Stimulated activated CD8-positive, alpha-beta memory T cell treated with anti-CD3 and anti-CD28 coated beads, Interleukin-15, amount 100 ng/mL, for 24 hours (primary cell): ENCODE measurements around the gene ENGASE.
A peak's percentile ranks its signal among the peaks of the same experiment; 100 is the strongest.
"Not testable (repeated sequence)": the region's sequence is repeated elsewhere in the genome, so short reads cannot be mapped to it uniquely, and the experiment has no call there.

ENCODE experiments used
- DNase-seq: peaks from one replicate; pipeline ENCODE4 v3.0.0-alpha.2; 2020; ENCODE audit warnings: low read depth

Gene ENGASE

DNA sequence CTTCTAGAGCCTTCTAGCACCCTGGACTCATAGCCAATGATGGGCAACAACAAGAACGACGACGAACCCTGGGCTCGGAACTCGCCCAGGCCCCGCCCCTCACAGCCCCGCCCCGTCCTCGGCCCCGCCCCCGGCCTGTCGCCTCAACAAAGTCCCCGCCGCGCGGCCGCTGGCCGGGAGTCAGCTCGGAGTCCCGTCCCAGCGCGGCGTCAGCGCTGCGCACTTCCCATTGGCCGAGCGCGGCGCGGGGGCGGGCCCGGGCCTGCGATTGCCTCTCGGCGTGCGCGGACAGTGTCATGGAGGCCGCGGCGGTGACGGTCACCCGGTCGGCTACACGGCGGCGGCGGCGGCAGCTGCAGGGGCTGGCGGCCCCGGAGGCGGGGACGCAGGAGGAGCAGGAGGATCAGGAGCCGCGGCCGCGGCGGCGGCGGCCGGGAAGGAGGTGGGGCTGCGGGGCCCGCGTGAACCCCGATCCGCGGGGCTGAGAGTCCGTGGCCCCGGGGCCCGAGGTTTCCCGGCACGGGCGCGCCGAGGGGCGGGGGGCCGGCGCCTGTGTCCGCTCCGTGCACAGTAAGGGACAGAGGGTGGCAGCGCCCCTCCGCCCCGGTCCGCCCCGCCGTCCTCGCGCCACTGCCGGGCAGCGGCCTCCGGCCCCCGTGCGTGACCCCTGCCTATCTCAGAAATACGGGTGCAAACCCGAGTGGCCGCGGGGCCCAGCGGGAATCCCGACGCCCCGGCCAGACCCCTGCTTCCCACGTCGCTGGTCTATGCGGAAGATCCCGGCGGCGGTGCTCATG lies at the start of gene ENGASE:
Gene ENGASE, plus strand, starts transcription at position 176 of the 797 bp plus-strand sequence. Its CDS starts 121 bp downstream, at position 297.
- peak; percentile 88 for DNase-seq

GRCh38 chr17:79024901-79025737 lies 49.5 kb upstream of the ENGASE start:
- DNase-seq, result no peak

GRCh38 chr17:79026376-79027273 lies 48.0 kb upstream of the ENGASE start:
- DNase-seq, result no peak

DNA sequence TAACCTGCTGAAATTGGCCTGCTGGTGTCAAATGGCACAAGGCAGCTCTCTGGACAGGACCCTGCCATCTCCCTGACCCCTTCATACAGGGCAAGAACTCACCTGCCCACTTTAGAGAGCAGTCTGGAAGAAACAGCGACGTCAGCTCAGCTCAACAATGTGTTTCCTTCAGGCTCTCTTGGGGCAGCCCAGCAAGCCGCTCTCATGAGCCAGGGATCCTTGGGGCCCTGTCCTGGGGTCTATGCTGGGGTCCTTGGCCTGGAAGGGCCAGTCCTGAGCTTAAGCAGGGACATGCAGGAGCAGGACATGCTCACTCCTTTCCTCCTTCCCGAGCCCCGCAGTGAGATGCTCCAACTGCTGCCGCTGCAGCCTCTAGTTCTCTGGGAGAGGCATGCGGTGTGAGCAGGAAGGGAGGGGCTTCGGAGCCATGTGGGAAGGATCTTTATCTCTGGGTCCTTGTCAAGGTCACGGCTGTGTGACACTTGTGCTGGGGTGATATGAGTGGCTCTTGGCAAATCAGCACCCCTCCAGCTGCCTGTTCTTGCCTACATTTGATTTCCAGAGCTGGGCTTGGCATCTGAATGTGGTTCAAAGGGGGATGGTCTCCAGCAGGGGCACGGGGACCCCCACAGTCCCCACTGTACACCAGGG lies 47.2 kb upstream of the ENGASE start:
- no peak for DNase-seq

DNA sequence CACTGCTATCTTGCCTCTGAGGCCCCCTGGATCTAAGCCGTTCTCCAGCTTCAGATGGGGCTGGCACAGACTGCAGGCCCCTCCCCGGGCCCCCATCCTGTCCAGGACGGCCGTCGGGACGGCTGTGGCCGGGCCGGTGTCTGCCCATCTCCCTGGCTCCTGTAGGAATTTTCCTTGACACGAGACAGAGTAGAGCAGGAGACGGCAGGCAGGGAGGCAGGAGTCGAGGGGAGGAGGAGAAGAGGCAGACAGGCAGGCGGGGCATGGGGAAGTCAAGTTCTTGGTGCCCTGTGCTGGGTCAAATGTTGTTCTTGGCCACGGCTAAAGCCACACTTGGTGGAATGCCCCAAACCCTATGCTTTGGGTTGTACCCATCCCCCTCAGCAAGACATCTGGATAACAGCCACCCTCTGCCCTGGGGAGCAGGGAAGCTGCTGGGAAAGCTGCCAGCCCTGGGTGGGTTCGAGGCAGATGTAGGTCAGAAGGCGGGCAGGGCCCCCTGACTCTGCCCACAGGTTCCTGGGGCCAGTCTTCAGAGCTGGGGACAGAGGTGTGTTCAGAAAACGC lies 46.6 kb upstream of the ENGASE start:
- no peak for DNase-seq

GRCh38 chr17:79028496-79029326 lies 45.9 kb upstream of the ENGASE start:
- DNase-seq, result no peak

DNA sequence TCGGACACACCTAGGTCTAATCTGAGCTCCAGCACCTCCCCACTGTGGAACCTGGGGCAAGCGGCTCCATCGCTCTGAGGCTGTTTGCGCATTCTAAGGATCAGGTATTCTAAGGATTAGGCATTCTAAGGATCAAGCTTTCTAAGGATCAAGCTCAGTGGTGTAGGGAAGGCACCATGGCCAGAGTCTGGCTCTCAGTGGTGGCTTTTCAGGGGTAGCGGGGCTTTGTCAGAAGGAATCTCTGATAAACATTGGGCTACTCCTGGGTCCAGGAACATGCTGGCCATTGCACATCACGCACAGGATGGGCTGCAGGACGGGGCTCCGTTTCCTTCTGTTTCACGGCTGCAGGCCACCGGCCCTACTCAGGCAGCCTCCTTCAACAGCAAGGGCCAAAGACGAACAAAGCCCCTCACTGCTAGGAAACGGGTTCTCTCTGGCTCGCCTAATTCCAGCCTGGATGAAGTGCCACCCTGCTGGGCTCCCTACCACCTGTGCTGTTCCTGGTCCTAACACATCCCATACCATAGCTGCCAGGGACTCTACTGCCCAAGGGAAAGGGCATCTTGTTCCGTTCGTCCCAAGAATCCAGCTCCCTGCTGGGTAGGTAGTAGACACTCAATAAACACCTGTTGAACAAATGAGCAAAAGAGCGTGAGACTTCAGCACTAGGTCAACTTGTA lies 45.2 kb upstream of the ENGASE start:
- DNase-seq, result no peak

GRCh38 chr17:79030636-79031035 lies 44.0 kb upstream of the ENGASE start:
- DNase-seq, result not testable (repeated sequence)

- no peak for DNase-seq
Measured at GRCh38 chr17:79031996-79032875, 42.4 kb upstream of the ENGASE start.

DNA sequence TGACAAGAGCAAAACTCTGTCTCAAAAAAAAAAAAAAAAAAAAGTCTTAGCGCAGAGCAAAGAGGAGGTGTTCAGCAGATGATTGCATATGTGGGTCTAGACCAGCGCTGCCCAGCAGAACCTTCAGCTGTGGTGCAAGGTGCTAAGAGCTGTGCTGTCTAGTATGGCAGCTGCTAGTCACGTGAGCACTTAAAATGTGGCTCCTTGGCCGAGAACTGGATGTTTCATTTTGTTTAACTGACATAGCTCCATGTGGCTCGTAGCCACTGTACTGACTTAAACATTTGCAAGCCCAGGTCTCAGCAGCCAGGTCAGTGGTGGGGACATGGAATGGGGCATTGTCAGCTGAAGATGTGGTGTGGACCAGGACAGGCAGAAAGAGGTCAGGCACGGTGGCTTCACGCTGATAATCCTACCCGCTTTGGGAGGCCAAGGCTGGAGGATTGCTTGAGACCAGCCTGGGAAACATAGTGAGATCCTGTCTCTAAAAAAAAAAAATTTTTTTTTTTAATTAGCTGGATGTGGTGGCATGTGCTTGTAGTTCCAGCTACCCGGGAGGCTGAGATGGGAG lies 41.5 kb upstream of the ENGASE start:
- DNase-seq, result no peak

DNA sequence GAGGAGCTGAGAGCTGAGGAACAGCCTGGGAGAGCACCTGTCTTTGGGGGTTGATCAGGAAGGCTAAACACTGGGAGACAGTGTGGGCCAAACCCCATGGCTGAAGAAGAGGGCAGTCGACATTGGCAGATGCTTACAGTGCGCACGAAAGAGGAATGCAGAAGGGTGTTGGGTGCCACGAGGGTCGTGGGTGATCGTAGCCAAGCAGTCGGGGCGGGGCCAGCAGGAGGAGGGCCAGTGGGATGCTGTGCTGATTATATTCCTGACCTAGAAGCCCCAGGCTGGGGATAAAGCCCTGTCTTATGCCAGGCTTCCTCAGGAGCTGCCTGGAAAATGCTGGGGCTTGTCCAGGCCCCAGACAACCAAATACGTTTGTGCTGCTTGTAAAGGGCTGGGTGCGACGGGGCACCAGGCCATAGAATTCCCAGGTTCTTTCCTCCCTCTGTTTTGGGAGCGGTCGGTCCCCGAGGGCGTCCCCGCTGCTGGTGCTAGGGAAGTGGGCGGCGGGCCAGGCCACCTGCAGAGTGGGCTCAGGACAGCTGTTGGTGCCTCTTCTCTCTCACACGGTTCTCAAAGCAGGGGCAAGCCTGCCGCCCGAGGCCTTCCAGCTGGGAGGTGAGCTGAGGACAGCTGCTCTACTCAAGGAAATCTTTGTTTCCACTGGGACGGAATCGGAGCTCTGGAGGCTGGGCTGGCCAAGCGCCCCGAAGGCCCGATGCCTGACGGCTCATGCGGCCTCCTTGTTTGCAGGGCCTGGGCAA lies 40.7 kb upstream of the ENGASE start:
- no peak for DNase-seq

DNA sequence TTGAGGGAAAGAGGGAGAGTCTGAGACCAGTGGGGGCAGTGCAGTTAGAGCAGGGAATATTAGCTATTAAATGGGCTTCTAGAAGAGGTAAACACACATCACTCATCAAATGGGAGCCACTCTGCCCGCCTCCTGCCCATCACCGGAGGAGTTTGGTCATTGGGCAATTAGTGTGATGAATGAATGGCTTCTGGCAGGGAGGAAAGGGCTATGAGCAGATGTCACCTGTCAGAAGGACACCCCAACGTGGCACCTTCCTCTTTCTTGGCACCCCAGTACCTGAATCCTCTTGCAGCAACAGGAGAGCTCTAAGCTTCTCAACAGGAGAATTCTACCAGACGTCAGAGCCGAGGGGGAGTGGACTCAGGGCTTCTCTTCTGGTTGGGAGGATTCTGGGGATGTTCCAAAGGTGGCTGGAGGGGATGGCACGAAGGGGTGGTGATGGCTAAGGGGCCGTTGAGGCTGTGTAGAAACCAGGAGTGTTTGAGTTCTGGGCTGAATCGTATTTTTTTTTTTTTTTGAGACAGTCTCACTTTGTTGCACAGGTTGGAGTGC lies 39.6 kb upstream of the ENGASE start:
- no peak for DNase-seq

DNA sequence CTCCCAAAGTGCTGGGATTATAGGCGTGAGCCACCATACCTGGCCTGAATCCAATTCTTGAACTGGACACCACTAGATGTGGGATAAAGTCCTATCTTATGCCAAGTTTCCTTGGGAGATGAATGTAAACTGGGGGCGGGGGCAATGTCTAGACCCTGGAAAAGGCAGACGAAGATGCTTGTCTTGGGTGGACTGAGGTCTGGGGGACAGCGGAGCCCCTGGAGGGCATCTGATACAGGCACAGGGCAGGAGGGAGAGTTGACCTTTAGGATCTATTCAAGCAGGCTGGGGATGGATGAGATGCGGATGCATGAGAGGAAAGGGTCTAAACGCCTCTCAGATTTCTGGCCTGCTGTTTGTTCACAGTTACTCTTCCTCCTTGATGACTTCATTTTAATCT lies 38.9 kb upstream of the ENGASE start:
- DNase-seq, result no peak

- no peak for DNase-seq
Measured at GRCh38 chr17:79036181-79036580, 38.4 kb upstream of the ENGASE start.

- no peak for DNase-seq
Measured at GRCh38 chr17:79036596-79036995, 38.0 kb upstream of the ENGASE start.

DNA sequence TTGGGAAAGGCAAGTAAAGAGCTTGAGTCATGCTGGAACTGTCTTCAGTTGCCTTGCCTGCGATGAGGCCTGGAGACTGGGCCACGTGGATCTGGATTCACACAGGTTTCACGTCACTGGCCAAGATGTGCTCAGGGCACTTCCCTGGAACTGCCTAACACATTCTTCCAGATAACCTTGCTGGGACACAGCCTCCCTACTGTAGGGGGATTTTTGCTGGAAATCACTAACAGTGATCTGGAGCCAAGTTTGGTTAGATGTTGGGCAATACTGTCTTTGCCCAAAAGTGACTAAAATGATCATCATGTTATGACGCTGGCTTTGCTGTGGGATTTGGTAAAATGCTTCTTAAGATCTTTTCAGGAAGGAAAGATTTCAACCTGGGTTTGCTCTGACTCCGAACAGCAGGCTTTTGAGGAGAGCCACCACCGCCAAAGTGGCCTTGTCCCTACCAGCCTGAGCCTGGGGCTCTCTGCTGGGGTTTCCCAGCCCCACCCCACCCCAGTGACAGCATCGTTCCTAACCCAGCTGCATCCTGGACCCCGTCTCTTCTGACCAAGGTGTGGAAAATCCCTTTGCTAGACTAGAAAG lies 36.0 kb upstream of the ENGASE start:
- DNase-seq, result no peak

- DNase-seq, result no peak
Measured at GRCh38 chr17:79039171-79039570, 35.5 kb upstream of the ENGASE start.
